Measurements from ENCODE around the gene CPT1A.

The CPT1A gene

DNA sequence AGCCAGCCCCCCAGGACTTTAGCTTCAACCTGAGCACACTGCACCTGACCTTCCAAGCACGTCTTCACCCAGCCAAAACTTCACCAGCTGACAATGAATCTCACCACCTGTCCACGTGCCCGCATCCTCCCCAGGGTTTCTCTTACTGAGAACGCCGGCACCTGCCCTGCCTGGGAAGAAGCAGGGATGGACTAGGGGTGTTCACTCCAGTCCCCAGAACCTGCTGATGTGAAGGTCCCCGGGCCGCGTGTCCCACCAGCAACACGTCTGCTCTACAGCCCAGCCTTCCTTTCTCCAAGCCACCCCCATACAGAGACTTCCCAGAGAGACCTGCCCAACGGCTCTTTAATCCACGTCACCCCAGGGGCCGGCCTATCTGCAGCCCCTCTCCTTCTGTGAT, 12.8 kb downstream of the CPT1A start:
- DNase-seq: no peak

DNA sequence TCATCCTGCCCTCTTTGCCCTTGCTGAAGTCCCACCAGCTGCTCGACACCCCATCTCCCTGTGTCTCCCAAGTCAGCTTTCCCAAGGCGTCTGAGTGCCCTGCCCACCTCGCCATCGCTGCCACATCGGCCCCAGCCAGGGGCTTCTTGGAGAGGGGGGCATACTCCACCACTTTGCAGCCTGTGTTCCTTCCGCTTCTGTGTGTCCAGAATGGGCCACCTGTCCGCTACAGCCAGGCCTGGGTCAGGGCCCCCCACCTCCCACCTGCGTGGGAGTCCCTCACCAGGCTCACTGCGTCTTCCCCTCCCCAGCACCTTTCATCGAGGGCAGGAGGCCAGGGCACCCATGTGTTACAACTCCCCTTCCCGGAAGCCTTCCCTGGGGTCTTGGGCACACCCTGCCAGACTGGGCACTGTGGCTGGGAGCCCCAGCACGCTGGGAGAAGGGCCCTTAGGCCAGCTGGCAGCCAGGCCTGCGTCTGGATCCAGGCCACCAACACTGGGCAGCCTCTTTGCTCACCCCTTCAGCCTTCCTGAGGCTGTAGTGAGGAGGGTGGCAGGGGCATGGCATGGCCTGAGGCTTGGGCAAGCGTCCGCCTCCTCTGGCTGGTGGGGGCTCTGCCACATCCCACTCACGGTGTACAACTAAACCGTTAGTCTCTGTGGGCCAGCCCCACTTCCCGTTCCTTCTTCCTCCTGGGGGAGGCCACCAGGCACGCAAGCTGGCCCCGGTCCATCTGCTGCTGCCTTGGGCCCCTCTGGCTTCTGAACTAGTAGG, 13.4 kb downstream of the CPT1A start:
- no peak for DNase-seq

DNA sequence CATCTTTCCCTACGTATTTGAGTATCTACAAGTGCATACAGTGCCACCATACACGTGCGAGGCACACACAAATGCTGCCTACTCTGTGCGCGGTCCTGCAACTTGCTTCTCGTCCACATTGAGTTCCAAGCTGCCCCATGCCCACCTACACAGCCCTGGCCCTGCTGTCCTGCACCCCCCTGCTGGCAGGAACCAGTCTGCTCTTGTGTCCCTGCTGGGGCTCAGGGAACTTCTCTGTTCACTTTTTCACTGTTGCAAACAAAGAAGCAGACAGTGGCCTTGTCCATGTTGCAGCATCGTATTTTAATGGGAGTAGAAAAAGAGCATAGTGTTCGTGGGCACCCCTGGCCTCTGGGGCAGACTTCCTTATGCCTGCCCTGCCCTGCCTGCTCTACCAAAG, 14.0 kb downstream of the CPT1A start:
- no peak for DNase-seq

DNA sequence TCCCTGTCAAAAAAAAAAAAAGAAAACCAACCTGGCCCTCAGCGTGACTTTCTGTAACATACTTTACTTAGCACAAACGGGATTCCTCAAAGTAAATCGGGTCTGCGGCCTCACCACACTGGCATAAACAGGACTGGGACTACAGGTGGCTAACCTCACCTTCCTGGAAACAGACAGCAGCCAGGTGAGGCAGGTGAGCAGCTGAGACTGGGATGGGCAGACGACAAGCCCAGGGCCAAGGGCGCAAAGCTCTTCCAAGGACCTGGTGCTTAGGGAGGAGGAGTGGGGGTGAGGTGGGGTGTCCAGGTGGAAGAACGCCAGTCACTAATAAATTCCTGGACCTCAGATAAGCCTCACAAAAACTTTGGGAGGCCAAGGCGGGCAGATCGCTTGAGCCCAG, 15.0 kb downstream of the CPT1A start:
- DNase-seq: no peak

DNA sequence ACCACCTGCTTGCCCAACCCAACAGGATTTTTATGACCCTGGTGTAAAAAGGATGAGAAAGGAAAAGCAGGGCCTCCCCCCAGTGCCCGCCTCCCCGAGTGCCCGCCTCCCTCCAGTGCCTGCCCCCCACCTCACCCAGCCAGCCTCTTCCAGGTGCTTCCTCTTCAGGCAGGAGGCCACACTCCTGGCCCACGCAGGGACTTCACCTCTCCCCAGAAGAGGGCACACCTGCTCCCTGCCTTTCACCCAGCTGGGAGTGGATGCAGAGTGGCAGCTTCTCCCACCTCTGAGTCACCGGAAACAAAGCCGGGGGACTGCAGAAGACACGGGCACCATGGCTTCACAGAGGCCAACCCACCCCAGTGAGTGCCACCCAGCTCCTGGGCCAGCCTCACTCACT, 16.1 kb downstream of the CPT1A start:
- peak; percentile 68 for DNase-seq

DNA sequence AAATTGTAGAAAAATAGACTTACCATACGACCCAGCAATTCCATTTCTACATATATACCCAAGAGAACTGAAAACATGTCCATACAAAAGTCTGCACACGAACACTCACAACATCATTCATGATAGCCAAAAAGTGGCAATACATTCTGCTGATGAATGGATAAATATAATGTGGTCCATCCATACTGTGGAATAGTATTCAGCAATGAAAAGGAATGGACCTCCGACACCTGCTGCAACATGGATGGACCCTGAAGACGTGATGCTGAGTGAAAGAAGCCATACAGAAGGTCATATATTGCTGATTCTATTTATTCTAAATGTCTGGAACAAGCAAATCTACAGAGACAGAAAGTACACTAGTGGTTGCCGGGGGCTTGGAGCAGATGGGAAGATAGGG, 19.2 kb downstream of the CPT1A start:
- DNase-seq: no peak

DNA sequence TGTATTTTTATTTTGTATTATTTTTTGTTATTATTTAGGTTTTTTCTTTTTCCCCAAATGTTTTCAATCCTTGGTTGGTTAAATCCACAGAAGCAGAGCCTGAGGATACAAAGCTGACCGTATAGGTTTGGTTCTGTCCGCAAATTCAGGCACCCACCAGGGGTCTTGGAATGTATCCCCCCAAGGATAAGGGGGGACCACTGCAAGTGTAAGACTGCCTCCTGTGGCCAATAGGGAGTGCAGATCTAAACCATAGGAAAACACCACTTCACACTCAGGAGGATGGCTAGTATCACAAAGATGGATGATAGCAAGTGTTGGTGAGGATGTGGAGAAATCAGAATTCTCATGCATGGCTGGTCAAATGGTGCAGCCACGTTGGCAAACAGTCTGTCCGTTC, 20.0 kb downstream of the CPT1A start:
- DNase-seq: no peak

DNA sequence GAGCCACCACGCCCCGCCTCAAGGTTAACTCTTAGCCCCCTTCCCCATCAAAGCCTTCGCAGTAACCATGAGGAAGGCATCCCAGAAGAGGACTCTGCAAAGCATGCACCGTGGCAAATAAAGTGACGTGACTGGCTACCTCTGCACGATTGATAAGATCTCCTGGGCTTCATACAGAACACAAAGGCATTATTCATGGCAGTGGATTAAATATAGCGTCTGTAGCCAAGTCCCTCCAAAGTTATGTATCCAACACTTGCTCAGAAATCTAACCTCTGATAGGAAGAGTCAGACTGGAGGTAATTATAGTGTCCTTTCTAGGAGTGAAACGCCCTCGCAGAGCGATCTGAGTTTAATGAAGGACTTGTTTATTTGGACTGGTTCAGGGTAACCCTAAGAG, 22.4 kb downstream of the CPT1A start:
- no peak for DNase-seq

DNA sequence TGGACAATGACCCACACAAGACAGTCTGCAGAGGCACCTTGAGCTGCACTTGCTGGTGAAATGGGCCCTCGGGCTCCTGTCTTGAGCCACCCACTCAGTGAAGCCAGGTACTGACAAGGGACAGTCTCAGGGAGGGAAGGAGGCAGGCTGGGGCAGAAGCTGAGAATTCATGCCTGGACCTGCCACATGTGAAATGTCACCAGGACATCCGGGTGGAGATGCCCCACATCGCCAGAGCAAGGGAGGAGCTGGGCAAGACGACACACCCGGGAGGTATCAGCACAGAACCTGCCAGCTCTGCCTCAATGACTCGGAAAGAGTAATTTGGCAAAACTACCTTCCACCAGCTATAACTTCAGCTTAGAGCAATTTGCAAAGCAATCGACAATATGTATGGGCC, 23.5 kb downstream of the CPT1A start:
- no peak for DNase-seq

DNA sequence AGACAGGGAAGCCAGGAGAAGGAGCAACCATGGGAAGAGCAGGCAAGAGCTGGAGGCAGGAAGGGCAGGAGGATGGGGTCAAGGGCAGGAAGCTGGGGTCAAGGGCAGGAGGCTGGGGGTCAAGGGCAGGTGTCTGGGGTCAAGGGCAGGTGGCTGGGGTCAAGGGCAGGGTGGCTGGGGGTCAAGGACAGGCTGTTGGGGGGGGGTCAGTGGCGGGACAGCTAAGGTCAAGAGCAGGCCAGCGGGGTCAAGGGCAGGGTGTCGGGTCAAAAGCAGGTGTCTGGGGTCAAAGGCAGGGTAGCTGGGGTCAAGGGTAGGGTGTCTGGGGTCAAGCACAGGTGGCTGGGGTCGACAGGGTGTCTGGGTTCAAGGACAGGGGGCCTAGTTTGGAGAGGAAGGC, 24.2 kb downstream of the CPT1A start:
- DNase-seq: no peak

DNA sequence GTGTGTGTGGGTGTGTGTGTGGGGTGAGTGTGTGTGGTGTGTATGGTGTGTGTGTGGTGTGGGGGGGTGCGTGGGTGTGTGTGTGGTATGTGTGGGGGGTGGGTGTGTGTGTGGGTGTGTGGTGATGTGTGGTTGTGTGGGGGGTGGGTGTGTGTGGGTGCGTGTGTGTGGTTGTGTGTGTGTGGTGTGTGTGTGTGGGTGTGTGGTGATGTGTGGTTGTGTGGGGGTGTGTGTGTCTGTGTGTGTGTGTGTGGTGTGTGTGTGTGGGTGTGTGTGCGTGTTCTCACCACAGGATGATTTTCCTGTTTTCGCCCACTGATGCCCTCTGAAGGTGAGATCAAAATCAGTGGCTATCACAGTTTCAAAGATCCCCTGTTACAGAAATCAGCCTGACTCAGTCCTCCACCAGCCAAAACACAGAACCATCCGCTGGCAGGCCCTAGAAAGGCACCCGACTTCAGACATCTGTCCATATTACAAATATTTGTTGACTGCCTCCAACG, 24.7 kb downstream of the CPT1A start:
- peak; percentile 37 for DNase-seq

DNA sequence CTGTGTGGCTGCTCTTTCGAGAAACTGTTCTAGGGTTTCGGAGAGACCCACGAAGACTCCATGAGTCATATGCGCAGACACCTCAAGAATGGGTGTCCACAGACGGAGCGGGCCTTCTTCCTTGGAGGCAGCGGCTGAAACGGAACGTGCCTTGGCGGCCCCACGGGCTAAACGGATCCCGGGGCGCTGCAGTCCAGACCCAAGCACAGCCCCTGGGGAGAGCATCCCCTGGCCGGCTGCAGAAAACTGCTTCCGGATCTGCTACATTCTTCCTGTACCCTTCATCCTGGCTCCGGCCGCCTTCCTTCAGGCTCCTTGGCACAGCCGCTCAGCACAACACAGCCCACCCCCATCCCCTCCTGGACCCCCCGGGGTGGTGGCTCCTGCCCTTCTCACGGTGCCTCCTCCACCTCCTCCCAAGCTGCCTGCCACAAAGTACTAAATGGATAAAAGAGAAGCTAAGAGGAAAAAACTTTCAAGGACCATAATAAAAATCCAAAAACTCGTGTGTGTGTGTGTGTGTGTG, 25.4 kb downstream of the CPT1A start:
- no peak for DNase-seq

DNA sequence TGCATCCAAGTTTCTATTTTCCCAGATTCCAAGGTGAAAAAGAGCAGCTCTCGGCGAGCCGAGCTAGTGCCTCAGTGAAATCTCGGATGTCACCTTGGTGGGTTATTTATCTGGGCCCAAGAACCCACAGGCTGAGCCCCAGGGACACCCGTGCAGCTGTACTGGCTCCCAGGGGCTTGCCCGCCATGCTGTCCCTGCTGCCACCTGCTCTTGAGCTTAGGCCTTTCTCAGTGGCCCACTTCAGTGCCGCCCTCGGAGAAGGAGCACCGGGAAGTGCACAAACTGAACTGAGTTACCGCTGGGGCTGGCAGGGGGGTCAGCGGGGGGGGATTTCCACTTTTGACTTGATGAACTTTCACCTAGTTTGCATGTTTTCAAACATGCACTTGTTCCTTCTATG, 27.9 kb downstream of the CPT1A start:
- no peak for DNase-seq

DNA sequence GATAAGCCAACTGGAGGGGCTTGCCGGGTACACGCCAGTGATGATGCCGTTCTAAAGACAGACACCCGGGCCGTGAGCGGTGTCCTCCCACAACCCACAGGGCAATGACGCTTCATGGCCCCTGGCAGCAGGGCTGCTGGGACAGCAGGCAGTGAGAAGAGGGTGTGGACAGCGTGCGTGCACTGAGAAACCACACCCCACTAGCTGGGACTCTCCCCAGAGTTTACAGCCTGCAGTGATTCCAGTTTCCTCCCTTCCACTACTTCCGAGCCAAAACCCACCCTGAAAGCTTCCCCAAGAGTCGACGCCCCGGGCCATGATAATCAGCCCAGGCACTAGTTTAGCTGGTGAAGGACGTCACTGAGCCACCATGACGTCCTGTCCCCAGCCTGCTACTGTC, 29.2 kb downstream of the CPT1A start:
- DNase-seq: no peak

DNA sequence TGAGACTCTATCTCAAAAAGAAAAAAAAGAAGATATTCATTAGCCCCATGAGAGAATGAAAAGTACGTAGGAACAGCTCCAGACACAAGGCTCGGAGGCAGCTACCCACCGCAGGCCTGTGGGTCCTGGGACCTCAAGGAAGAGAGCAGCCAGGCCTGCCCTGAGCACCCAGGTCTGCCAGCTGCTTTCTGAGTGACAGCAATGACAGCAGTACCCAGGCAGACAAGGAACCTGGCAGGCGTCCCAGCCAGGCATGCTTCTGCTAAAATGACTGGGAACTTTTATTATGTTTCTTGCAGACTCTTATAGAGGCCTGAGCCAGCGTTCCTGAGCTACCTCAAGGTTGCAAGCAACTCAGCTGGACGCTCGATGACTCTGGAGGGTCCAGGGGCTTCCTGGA, 31.6 kb downstream of the CPT1A start:
- DNase-seq: no peak

DNA sequence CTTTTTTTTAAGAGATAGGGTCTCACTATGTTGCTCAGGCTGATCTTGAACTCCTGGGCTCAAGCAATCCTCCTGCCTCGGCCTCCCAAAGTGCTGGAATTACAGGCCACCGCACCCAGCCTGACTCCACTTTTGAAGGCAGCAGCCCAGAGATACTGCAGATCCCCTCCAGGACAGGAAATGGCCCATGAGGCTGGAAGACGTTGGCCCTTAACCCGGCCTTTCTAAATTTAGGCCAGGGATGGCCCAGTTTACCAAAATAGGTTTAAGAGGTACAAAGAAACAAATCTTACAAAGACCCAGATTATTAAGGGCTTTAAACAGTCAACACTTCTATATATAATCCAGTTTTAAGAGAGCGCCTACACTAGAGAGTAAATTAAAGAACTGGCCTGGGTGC, 32.2 kb downstream of the CPT1A start:
- no peak for DNase-seq

DNA sequence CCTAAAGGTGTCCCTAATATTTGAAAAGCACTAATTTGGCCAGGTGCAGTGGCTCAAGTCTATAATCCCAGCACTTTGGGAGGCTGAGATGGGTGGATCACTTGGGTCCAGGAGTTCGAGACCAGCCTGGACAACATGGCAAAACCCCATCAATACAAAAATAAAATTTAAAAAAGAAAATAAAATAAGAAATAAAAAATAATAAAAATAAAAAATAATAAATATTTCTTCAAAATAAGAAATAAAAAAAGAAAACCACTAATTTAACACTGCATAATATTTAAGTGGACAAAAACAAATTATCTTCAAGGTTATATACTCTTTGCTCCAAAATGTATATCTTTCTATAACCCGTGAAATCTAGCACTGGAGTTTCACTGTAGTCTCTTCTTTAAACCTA, 32.9 kb downstream of the CPT1A start:
- no peak for DNase-seq

DNA sequence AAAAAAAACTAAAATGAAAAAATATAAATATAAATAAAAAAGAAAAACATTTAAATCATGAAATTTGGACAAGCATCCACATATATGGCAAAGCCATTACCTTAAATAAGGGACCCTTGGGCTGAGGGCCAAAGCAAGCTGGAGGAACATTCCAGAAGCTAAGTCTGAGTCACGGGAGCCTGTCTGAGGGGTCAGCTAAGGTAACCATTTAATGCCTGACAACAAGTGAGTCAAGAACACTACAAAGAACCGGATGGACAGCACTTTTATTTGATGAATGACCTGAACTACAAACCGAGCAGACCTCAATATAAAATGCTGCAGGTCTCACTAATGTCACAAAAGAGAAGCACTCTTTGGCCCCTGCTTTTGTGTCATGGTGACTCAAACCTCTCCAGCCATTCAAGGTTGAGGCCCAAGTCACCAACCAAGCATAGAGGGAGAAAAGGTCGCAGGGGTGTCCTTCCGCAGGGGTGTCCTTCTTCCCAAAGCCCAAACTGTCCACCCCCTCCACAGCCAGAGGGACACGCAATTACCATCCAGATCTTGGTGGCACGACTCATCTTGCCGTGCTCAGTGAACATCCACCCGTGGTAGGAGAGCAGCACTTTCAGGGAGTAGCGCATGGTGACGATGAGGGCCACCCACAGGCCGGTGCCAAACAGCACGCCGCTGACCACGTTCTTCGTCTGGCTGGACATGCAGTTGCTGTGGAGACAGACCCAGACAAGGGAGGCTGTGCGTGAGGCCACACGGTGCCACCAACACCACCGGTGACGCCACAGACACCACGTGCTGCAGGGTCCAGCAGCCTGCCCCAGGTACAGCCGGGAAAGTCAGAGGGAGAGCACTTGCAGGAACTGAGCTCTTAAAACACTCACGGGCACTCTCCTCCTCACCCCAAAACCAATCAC, 34.5 kb downstream of the CPT1A start:
- no peak for DNase-seq

DNA sequence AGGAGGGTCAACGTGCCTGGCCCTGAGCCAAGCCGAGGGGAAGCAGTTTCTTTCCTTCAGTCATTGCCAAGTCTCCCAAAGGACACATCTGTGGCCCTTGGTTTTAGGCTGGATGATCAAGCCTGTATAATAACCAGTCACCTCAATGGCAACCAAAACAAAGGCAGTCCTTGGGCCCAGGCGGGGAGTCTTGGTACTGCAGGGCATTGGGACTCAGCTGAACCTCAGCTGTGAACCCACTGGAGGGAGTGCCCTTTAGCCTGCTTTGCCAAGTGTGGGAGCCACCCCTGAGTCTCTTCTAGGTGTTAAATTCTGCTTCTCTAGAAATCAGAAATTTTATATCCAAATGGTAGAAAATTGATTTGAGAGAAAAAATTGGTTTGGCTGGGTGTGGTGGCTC, 36.9 kb downstream of the CPT1A start:
- no peak for DNase-seq

DNA sequence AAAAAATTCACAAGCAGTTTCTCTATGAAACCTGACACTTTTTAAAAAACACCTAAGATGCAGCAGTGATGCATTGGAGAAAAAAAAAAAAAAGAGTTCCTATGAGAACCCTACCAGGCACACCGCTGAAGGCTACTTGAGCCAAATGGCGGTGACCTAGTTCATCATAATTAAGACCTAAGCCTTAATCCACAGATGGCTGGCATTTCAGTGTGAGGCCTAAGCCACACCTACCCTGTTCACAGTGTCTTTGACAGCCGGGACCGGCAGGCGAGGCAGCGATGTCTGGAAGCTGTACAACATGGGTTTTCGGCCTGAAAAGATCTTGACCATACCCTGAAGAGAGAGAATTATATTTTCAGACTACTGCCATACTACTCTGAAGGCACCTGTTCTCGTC, 38.0 kb downstream of the CPT1A start:
- no peak for DNase-seq

DNA sequence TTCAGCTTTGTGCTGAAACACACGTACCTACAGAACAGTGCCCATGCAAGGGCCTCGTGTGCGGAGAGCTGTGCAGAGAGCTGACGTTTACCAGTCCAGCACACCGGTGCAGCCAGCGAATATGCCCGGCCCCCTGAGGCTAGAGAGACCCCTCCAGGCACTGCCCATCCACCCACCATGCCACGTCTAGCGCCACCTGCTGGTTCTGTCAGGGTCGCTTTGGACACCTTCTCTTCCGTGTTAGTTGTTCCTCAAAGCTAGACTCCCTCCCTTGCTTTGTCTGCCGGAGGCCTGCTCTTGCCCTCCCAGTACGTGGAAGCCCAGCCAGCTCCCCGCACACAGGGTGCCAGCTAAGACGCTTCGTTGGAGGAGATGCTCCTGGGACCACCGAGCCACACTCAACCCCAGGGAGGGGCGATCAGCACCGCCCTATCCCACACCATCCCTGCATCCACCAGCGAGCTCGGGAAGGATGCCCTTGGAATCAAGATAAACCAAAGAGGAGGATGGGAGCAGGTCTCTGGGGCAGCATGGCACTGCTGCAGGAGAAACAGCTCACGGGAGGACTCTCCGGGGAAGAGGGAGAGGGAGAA, 43.4 kb downstream of the CPT1A start:
- peak; percentile 63 for DNase-seq

DNA sequence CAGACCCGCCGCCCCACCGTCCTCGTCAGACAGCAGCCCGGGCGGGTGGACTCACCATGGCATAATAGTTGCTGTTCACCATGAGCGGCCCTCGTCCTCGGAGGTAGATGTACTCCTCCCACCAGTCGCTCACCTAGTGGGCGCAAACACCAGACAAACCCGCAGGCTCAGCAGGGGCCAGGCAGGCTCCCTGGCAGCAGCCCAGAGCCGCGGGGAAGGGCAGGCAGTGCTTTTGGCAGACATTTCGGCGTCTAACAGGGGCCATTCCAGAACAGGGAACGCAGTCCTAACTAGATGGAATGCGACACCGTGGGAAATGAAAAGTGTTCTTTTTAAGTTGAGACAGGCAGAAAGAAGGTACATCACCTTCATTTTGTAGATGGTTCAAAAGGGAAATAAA, 44.9 kb downstream of the CPT1A start:
- no peak for DNase-seq

DNA sequence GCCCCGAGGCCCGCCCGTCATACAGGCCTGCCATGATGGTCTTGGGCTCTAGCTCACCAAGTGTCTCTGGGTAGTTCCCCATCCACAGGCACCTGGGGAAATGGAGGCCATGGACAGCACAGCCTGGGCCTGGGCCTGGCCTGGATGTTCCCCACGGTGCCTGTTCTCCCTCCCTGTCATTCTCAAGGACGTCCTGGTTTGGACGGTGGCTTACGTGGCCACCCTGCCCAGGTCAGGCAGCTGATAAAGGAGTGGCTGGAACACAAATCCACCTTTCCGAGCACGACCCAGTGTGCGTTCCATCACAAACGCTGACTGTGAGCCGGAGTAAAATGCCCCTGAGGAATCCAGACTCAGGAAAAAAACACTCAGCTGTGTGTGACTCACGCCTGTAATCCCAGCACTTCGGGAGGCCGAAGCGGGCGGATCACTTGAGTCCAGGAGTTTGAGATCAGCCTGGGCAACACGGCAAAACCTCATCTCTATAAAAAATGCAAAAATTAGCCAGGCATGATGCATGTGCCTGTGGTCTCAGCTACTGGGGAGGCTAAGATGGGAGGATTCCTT, 49.2 kb downstream of the CPT1A start:
- no peak for DNase-seq

Data from activated CD4-positive, alpha-beta T cell treated with anti-CD3 and anti-CD28 coated beads for 48 hours (primary cell).